Activated CD4-positive, alpha-beta T cell treated with anti-CD3 and anti-CD28 coated beads, Interleukin-10, Interleukin-2, amounts not matched to agents 100 ng/mL and 50 ng/mL, durations not matched to agents 16 hours and 8 hours (primary cell): ENCODE data around the gene AKR1C2.
"Not testable (repeated sequence)": the region's sequence is repeated elsewhere in the genome, so short reads cannot be mapped to it uniquely, and the experiment has no call there.

ENCODE experiments used
- DNase-seq: peaks from one replicate; pipeline ENCODE4 v3.0.0-alpha.2; 2020

Gene AKR1C2

DNA sequence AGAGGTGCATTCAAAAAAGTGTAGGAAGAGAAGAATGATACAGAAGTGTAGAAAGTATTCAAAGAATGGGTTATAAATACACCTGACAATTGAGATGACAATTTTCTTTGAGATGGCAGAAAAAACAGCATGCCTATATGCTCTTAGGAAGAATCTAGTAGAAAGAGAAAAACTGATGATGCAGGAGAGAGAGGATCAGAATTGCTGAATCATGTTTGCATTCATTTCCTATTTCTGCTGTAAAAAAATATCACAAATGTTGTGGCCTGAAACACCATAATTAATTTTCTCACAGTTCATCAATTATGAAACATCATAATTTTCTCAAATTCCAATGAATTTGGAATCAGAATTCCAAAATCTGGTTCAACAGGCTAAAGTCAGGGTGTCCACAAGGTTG lies 50.3 kb downstream of the AKR1C2 start:
- no peak for DNase-seq

DNA sequence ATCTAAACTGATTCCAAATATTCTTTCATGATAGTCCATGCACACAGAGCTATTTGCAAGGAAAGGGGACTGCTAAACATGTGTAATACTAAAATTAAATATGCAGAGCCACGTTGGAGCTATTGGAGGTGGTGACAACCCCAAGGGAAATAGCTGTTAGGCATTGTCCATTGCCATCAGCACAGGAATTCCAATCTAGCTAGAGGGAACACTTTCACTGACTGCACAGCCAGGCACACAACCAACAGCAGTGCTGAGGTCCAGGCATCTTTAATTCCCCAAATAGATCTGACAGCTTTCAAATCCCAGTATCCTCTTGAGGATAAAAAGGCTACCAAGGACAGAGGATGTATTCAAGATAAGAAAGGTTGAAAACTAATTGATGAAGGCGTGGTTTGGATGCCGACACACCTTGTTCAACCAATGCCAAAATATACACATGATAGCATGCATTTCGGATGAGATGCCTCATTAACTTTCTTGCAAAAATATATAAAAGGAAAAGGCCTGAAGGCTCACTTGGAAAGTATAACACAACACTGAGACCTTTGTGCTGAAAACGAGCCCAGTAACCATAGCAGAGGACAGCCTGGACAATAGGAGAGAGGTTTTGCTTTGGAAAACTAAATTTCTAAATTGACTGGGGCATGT lies 52.0 kb downstream of the AKR1C2 start:
- DNase-seq: not testable (repeated sequence)

DNA sequence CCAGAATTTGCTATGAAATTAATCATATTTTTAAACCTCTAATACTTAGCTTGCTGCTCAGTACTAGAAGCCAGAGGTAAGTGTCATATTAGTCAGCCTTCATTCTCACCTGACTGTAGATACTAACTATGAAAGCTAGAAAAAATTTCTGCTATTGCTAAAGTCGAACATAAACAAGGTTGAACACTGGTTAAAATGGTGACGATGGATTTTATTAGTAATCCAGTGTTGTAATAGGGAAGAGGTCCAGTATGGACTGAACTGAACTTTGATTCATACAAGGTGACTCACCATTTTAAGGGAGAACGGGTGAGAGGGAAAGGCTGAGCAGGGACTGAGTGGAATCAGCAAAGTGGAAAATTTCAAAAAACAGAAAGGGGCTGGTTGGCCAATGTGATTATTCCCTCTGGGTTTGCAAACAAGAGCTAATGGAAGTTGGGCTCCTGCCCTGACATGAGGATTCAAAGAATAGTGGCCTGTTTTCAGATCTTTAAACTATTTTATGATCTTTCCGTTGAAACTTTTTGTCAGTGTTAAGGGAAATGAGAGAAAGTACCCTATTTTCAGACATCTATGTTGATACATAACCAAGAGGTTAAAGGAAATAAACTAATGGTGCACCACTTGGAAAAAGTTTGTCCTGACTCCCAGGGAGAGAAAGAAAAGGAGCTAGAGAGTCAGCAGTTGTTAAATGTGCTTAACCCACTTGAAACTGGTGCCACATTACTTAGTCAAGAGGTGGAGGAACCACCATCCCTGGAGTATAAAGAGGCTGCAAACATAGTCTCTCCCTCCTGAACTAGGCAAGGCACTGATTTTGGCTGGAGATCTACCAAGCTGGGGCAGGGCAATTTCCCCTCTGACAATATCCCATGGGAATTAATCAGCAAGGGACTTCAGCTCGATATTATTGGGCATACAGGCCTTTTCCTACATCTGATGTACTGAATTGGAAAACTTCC lies 55.7 kb downstream of the AKR1C2 start:
- DNase-seq: no peak

DNA sequence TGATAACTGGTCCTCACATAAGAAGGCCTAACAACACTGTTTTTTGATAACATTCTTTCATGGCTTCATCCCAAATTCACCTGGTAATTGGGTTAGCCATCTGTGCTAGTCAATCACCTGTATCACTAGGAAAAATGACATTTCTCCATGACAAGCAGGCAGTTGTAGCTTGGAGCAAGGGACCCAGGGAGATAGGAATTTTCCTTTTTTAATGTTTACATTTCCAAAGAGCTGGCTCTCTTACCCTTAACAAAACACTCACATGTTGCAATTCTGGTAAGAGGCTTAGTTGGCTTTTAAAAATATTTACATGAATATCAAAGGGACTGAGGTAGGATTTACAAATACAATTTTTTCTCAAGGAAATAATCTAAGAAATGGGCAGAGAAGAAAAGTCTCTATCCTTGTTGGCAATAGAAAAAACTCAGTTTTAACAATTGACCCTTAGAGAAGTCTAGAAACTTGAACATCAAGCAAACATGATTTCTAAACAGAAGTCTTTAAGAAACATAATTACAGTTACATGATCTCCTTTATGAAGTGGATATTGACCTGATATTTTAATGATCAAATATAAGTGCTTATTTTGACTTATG lies 56.5 kb downstream of the AKR1C2 start:
- DNase-seq: no peak

DNA sequence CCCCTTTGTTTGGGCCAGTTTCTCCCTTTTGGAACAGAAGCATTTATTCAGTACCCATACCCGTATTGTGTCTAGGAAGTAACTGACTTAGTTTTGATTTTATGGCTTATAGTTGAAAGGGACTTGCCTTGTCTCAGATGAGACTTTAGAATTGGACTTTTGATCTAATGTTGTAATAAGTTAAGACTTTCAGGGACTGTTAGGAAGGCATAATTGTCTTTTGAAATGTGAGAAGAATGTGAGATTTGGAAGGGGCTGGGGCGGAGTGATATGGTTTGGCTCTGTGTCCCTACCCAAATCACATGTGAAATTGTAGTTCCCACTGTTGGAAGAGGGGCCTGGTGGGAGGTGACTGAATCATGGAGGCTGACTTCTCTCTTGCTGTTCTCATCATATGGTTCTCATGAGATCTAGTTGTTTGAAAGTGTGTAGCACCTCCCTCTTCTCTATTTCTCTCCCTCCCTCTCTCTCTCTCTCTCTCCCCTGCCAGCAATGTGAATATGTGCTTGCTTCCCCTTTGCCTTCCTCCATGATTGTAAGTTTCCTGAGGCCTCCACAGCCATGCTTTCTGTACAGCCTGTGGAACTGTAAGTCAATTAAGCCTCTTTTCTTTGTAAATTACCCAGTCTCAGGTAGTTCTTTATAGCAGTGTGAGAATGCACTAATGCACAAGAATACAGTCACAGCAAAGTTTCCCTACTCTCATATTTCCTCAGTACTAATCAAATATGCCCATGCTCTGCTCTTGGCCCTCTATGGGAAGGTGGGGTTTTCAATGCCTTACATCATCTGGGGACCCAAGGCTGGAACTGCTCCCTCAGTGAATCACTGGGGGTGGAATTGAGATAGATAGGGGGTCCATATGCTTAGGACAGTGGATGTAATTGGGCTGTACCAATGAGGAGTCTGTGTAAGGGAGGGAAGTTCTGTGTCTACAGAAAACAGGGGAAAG lies 57.6 kb downstream of the AKR1C2 start:
- DNase-seq: no peak

DNA sequence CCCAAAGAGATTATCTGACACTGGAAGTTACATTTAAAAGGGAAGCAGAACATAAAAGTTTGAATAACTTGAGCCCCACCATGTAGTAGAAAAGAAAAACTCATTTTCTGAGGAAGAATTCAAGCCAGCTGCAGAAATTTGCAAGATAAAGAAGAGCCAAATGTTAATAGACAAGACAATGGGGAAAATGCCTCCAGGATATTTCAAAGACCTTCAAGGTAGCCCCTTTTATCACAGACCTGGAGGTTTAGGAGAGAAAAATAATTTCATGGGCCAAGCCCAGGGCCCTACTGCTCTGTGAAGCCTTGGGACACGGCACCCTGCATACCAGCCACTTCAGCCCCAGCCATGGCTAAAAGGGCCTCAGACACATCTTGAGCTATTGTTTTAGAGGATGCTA lies 58.8 kb downstream of the AKR1C2 start:
- DNase-seq: no peak

GRCh38 chr10:4943821-4944220 lies 59.8 kb downstream of the AKR1C2 start:
- no peak for DNase-seq

- DNase-seq: not testable (repeated sequence)
Measured at GRCh38 chr10:4943416-4943815, 60.2 kb downstream of the AKR1C2 start.

DNA sequence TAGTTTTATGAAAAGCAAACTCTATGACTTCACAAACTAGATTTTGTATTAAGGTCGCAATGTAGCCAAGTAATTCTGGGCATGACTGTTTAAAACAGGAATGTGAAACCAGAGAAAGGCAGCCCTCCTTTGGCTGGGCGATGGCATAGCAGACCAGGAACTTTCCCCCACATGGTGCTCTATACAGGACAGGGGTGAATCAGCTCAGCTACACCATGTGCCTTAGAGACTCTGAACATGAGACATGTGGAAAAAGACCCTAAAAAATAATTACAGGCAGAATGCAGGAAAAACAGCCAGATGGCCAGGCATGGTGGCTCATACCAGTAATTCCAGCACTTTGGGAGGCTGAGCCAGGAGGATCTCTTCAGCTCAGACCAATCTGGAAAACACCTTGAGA lies 60.7 kb downstream of the AKR1C2 start:
- not testable (repeated sequence) for DNase-seq

DNA sequence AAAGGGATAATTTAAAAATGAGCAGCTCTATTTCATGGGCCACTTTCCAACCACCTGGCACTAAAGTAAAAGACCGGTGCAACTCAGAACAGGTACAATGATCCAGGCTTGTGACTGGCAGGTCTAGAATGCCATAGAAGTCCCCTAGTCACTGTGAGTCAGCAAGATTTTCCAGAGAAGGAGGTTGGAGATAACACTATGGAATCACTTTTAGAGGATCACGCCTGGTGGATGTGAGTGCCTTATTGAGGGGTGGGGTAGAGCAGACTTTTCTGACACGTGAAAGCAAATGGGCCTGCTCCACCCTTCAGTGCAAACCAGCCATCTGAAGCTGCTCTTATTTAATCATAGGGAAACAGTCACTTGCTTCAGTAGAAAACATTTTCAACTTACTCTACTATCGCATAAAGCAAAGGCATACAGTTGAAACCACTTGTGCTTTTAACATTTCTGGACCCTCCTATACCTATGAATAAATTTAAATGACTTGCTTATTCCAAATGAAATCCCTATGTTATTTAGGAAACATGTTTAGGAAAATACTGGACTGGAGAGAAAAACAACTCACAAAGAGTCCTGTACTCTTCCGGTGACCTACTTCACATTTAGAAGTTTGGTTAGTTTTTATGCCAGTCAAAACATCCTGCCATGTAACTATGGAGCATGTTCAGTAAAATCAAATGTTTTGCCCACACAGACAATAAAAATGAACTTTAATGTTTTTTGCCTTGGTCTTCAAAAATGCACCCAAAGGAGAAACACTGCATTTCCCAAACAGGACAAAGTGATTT lies 61.9 kb downstream of the AKR1C2 start:
- no peak for DNase-seq

GRCh38 chr10:4940909-4941308 lies 62.7 kb downstream of the AKR1C2 start:
- not testable (repeated sequence) for DNase-seq

GRCh38 chr10:4940073-4940428 lies 63.6 kb downstream of the AKR1C2 start:
- DNase-seq: not testable (repeated sequence)

DNA sequence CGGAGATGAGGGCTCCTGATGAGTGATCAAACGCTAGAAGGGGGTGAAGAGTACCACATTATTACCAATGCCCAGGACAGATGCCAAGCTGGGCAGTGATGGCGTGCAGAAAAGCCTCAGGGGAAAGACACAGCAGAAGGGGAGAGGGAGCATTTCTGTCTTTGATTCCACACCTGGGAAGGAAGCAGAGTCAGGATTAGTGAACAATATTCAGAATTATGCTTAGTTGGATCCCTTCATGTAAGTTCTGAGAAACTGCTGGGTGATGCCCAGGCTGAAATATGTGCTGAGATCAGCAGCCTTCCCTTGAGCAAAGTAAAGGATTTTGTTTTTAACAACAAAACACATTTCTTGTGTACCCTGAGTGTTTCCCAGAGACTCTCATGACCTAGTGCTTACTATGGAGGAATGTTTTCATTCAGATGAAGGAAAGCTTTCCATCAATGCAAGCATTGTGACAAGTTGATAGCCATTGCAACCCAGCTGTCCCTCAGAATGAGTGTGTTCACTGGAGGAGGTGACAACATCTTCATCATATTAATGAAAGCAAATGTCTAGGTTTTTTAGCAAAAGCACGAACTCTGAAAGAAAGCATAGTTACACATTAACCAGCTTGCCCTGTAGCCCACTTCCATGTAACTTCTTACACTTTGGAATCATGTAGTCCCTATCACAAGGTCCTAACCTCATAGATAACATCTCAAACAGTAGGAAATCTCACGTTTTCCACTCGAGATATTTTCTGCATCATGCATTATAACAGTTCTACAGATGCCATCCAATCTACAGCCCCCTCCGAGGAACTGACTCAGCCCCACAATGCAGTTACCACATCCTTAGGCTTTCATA lies 64.2 kb downstream of the AKR1C2 start:
- no peak for DNase-seq
